ENCODE measurements around the gene CHST13.
"Not testable (repeated sequence)": the region's sequence is repeated elsewhere in the genome, so short reads cannot be mapped to it uniquely, and the experiment has no call there.

Gene CHST13

DNA sequence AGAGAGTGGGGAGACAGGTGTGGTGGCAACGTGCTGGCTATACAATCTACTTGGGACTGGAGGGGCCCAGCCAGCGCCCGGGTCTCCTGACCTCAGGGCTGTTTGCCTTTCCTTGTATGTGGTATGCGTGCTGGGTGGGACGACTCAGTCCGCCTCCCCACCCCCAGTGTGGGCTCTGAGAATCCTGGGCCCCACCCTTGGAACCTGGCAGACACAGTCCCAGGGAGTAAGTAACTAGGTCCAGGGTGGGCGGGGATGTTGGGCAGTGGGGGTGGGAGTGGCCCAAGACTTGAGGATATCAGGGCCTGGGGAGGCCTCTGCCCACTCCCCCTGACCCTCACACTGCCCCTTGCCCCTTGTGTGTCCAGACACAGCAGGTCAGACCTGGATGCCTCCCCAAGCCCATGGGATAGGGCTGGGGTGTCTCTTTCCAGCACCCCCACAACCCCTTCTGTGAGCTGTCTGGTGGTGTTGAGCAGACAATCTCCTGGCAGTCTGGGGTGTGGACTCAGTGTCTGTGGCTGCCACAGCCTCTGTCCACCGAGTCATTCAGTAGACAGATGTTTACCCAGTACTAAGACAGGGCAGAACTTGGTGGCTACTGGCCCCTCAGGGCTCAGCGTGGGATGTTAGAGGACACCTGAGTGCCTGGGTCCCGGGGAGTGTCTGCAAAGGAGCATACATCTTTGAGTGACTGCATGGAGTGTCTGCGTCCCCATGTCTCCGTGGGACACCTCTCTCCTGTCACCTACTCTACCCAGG, 1.3 kb downstream of the CHST13 start:
- Mint-ChIP-seq H3K27me3 (peaks cover 37% of the 10 kb centered on the region), H3K36me3 (no peaks in the 10 kb centered on the region), H3K9me3 (no peaks in the 10 kb centered on the region), H3K27ac (no peak overlapping the region), H3K4me3 (no peak overlapping the region), H3K4me1 (no peaks in the 10 kb centered on the region)
- no peak for ATAC-seq

DNA sequence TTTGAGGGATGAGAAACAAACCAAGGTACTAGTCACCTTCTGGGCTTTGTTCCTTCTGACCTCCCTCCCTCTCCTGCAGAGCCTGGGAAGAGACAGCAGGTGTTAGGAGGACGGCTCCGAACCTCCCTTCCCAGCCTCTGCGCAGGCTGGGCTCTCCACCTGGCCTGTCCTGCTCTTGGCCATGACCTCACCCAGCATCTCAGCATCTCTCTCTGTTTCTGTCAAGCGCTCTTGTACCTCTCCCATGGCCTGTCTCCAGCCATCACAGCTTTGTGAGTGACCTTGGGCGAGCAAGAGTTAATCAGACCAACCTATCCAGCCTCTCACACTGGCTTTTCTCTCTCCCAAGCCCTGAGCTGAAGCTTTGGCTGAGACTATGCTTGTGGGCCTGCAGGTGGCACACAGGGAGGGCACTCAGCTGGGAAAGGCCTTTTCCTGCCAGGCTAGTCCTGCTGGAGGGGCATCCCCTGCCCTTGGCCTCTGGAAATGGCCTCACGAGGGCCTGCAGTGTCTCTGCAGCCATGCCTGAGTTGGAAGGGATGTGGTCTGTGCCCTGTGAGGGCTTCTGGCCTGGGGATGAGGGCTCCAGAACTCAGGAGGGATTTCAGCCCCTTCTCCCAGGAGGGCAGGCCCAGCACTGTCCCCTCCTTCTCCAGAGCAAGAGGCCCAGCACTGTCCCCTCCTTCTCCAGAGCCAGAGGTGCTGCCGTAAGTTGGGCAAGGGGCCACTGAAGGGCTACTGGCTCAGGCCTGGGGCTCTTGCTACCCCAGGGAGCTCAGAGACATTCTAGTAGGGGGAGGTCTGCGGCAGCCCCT, 2.1 kb downstream of the CHST13 start:
- H3K27ac Mint-ChIP-seq, result no peak overlapping the region
- H3K36me3 Mint-ChIP-seq, result no peaks in the 10 kb centered on the region
- peaks cover 33% of the 10 kb centered on the region for H3K27me3 Mint-ChIP-seq

DNA sequence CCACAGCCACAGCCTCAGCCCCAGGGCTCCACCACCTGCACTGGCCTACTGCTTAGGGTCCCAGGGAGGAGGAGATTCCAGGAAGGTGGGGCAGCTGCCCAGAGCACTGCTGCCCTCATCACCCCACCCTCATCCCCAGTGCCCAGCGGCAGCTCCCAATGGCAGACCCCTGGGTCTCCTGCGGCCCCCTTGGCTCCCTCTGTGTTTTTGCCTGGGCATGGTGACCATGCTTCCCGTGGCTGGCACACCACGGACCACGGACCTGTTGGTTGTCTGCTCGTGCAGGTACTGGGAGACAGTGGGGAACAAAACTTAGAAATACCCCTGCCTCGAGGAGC, 2.7 kb downstream of the CHST13 start:
- no peak for ATAC-seq
- H3K36me3 Mint-ChIP-seq, result no peaks in the 10 kb centered on the region
- no peaks in the 10 kb centered on the region for H3K9me3 Mint-ChIP-seq
- H3K4me1 Mint-ChIP-seq, result no peaks in the 10 kb centered on the region
- H3K4me3 Mint-ChIP-seq, result no peak overlapping the region
- H3K27me3 Mint-ChIP-seq, result peaks cover 33% of the 10 kb centered on the region
- H3K27ac Mint-ChIP-seq, result no peak overlapping the region

More for the DNA sequence above, 2.1 kb downstream of the CHST13 start:
- H3K9me3 Mint-ChIP-seq, result no peaks in the 10 kb centered on the region
- ATAC-seq, result no peak
- no peak overlapping the region for H3K4me3 Mint-ChIP-seq
- H3K4me1 Mint-ChIP-seq, result no peaks in the 10 kb centered on the region

DNA sequence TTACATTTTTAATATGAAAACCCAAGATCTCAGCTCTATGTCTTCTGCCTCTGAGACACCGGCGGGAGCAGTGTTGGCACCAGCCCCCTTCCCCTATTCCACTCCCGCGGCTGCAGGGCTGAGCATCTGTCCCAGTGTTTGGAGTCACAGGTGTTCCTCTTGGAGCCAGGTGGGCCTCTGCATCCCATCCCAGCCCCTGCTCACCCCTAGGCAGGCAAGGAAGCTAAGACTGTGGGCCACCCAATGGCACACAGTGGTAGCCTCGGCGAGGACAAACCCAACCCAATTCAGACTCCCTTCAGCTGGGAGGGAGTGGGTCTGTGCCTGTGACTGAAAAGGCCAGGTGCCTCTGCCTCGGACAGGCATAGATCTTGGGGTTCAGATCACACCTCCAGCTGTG, 3.1 kb downstream of the CHST13 start:
- no peak overlapping the region for H3K27ac Mint-ChIP-seq
- no peaks in the 10 kb centered on the region for H3K9me3 Mint-ChIP-seq
- no peaks in the 10 kb centered on the region for H3K4me1 Mint-ChIP-seq
- no peaks in the 10 kb centered on the region for H3K36me3 Mint-ChIP-seq
- H3K4me3 Mint-ChIP-seq, result no peak overlapping the region
- H3K27me3 Mint-ChIP-seq, result peaks cover 33% of the 10 kb centered on the region
- ATAC-seq, result no peak

DNA sequence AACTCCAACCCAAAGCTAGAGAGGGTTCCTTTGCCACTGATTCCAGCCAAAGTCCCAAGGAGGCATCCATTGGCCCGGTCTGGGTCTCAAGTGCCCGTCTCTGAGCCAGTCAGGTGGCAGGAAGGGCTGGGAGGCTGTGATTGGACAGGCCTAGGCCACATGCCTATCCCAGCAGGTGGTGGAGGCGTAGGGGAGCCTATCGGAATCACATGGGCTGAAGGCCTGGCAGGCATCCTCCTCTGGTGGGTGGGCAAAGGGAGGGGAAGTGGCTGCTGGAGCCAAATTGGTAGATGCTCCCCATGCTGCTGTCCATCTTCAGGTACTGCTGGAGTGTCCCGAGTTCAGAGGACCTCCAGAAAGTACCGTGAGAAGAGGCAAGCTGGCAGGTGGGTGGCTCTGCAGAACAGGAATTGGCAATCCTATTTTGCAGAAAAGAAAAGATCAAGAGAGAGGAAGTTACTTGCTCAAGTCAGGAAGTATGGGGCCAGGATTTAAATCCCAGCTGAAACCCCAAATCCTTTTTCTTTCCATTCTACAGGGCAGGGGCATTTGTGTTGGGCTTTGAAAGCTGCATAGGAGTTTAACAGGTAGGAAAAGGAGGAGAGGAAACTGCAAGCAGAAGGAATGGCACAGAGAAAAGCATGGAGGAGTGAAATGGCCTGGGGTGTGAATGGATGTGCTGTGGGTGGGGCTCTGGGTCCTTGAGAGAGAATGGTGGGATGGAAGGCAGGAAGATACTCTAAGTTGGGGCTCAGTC, 3.7 kb downstream of the CHST13 start:
- Mint-ChIP-seq H3K27me3 (peaks cover 32% of the 10 kb centered on the region), H3K36me3 (no peaks in the 10 kb centered on the region), H3K9me3 (no peaks in the 10 kb centered on the region), H3K4me3 (no peak overlapping the region), H3K4me1 (no peaks in the 10 kb centered on the region), H3K27ac (no peak overlapping the region)
- no peak for ATAC-seq

DNA sequence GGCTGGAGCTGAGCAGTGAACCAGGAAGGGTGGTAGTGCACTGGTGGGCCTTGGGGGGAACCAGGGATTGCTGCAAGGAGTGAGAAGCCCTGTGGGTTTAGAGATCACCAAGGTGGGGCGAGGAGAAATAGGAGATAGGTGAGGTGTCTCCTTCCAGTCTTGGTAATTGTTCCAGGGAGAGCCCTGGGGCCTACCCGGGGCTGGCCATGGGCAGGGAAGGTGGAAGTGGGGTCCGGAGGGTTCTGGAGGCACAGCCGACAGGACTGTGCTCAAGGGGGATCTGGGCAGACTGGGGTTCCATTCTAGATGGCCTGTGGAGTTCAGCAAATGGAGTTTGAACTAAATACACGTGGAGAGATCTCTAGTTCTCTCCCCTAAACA, 4.5 kb downstream of the CHST13 start:
- no peak for ATAC-seq
- Mint-ChIP-seq H3K4me1 (no peaks in the 10 kb centered on the region), H3K36me3 (no peaks in the 10 kb centered on the region), H3K27me3 (peaks cover 24% of the 10 kb centered on the region), H3K27ac (no peak overlapping the region), H3K9me3 (no peaks in the 10 kb centered on the region), H3K4me3 (no peak overlapping the region)

DNA sequence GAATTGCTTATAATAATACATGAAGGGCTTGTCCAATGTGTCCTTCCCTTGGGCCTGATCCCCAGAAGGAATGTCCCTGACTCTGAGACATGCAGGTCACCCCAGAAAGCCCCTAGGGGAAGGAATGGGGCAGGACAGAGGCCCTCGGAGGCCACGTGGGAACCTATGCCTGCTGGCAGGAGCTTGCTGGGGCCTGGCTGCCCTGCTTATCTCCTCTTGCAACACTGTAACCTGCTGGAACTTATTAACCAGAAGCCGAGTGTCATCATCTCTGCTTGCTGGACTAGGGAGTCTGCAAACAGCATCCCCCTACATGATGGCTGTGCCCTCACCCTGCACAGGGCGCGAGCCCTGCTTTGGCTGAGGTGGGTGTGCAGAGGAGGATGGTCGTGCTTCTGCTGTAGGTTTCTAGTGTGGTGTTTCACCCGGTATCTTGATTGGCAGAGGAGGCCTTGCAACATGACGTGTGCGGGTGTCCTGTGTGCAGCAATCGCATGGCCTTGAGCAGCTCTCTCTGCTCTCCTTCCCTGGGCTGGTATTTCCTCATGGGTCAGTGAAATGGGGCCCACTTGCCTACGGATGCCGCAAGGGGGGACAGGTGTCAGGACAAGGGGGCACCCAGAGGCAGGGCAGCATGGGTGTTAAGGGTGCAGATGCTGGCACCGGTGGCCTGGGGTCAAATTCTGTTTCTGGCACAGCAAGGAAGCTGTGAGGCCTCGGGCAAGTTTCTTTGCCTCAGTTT, 5.0 kb downstream of the CHST13 start:
- Mint-ChIP-seq H3K4me3 (no peak overlapping the region), H3K27ac (no peak overlapping the region), H3K9me3 (no peaks in the 10 kb centered on the region), H3K36me3 (no peaks in the 10 kb centered on the region), H3K27me3 (peaks cover 22% of the 10 kb centered on the region), H3K4me1 (no peaks in the 10 kb centered on the region)
- ATAC-seq, result no peak

DNA sequence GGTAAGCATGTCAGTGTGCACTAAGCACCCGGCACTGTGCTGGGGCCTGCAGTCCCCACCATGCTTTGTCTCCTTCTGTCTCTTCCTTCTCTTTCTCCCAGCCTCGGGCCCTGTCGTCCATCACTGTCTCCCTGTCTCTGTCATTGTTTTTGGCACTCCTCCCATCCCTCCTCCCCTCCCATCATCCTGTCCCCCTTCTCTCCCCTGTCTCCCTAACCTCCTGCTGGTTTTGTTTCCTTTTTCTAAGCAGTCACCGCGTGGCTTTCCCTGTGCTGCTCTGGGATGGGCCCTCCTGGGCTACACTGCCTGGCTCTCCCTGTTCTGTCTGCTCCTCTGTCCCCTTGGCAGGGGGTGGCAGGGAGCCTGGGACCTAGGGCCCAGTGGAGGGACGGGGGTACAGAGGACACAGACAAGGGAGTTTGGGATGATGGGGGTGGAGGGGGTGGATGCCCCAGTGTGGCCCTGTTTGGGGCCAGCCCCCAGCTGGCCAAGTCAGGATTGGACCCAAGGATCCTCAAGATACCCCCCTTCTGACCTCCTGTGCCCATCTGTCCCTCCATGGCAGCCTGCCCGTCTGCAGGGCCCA, 5.7 kb downstream of the CHST13 start:
- Mint-ChIP-seq H3K4me1 (no peaks in the 10 kb centered on the region), H3K27ac (no peak overlapping the region), H3K27me3 (peaks cover 29% of the 10 kb centered on the region), H3K36me3 (no peaks in the 10 kb centered on the region), H3K4me3 (no peak overlapping the region), H3K9me3 (no peaks in the 10 kb centered on the region)
- ATAC-seq, result peak; percentile 18

DNA sequence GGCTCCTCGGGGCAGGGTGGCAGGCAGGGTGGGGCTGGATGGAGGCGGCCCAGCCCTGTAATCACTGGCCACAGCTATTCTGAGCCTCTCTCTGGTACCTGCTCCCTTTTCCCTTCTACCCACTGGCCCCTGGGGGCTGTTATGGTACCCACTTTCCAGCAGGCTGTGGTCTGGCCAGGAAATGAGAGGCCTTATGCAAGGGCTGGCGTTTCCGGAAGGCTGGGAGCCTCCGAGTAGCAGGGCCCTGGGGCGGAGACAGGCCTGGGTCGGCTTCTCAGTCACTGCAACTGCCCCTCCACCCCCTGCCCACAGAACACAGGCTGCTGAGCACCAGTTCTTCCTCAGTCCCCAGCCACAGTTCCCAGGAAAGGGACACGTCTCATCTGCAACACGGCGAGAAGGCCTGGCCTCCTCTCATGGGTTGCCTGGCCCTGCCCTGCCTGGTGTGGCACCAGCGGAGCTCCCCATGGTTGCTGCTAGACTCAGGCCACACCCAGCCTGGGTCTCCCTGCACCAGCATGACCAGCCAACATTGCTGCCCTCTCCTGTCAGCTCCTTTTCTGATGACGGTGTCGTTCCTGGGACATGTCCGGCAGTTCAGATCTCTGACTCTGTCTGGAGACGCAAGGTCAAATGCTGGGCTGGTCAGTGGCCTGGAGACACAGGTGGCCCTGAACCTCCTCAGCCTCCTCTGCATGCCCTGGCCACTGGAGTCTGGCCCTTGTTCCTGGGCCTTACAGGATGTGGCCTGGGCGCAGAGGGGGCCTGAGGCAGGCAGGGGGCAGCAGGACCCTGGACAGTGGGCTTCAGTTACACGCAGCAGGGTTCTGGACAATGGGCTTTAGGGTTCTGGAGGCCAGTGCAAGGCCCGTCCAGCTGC, 6.5 kb downstream of the CHST13 start:
- peak; percentile 38 for ATAC-seq
- no peak overlapping the region for H3K27ac Mint-ChIP-seq
- H3K36me3 Mint-ChIP-seq, result no peaks in the 10 kb centered on the region
- no peaks in the 10 kb centered on the region for H3K9me3 Mint-ChIP-seq
- peaks cover 34% of the 10 kb centered on the region for H3K27me3 Mint-ChIP-seq
- H3K4me1 Mint-ChIP-seq, result no peaks in the 10 kb centered on the region
- H3K4me3 Mint-ChIP-seq, result no peak overlapping the region

DNA sequence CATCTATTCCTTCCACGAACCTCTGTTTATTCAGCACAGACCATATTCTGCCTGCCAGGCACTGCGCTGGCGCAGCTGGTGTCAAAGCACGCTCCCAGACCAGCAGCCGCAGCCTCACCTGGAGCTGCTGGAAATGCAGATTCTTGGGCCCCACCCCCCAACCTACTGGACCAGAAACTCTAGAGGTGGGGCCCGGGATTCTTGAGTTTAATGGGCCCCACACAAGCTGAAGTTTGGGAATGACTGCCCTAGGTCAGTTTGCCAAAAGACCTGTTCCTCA, 7.0 kb downstream of the CHST13 start:
- Mint-ChIP-seq H3K9me3 (no peaks in the 10 kb centered on the region), H3K27ac (no peak overlapping the region), H3K4me3 (no peak overlapping the region), H3K27me3 (peaks cover 29% of the 10 kb centered on the region), H3K4me1 (no peaks in the 10 kb centered on the region), H3K36me3 (no peaks in the 10 kb centered on the region)
- ATAC-seq, result no peak

DNA sequence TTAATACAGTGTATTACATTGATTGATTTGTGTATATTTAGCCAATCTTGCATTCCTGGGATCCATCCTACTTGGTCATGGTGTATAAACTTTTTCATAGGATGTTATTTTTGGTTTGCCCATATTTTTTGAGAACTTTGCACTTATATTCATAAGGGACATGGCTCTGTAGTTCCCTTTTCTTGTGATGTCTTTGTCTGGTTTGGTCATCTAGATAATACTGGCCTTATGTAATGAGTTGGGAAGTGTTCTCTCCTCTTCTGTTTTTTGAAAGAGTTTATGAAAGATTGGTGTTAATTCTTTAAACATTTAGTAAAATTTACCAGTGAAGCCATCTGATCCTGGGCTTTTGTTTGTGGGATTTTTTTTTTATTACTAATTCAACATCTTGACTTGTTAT, 9.6 kb downstream of the CHST13 start:
- ATAC-seq, result no peak
- no peak overlapping the region for H3K27ac Mint-ChIP-seq
- no peak overlapping the region for H3K4me3 Mint-ChIP-seq
- H3K9me3 Mint-ChIP-seq, result no peaks in the 10 kb centered on the region
- H3K27me3 Mint-ChIP-seq, result peaks cover 39% of the 10 kb centered on the region
- no peaks in the 10 kb centered on the region for H3K4me1 Mint-ChIP-seq
- no peaks in the 10 kb centered on the region for H3K36me3 Mint-ChIP-seq

DNA sequence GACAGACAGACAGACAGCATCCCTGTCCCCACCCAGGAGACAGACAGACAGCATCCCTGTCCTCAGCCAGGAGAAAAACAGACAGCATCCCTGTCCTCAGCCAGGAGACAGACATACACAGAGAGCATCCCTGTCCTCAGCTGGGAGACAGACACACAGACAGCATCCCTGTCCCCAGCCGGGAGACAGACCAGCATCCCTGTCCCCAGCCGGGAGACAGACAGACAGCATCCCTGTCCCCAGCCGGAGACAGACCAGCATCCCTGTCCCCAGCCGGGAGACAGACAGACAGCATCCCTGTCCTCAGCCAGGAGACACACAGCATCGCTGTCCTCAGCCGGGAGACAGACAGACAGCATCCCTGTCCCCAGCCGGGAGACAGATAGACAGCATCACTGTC, 10.8 kb downstream of the CHST13 start:
- peaks cover 35% of the 10 kb centered on the region for H3K27me3 Mint-ChIP-seq
- not testable (repeated sequence) for H3K27ac Mint-ChIP-seq, ATAC-seq, H3K9me3 Mint-ChIP-seq, H3K36me3 Mint-ChIP-seq, H3K4me3 Mint-ChIP-seq, H3K4me1 Mint-ChIP-seq

DNA sequence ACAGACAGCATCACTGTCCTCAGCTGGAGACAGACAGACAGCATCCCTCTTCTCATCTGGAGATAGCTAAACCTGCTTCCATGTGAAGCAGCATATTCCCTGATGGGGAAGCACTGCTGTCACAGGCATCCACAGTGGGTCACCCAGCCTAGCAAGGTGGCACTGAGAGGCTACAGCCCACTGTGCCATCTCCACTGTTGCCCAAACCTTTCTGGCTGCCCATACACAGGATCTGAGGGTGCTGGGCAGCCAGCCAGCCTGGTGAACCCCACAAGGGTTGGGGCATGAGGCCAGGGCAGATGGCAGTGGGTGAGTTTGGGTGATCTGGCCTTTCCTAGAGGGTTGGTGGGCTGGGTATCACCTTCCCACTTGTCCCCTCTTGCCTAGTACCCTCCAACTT, 11.7 kb downstream of the CHST13 start:
- Mint-ChIP-seq H3K27ac (no peak overlapping the region), H3K36me3 (no peaks in the 10 kb centered on the region), H3K27me3 (peaks cover 38% of the 10 kb centered on the region), H3K9me3 (peaks cover 6% of the 10 kb centered on the region), H3K4me1 (peaks cover under 1% of the 10 kb centered on the region), H3K4me3 (no peak overlapping the region)
- no peak for ATAC-seq

DNA sequence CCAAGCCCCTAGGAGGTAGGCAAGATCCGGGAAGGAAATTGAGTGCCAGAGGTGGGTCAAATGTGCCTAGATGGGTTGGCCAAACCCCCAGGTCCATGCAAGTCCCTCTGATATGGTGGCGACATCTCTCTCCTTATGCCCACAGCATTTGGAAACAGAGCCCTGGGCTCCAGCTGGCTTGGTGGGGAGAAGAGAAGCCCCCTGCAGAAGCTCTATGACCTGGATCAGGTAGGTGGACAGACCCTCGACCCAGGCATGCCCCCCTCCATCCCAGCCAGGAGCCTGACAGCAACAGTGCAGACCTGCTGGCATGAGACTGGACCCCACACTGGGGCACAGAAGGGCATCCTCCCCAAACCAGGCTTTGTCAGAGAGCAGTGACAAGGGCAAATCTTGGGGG, 12.2 kb downstream of the CHST13 start:
- H3K4me1 Mint-ChIP-seq, result peaks cover 5% of the 10 kb centered on the region
- peaks cover 6% of the 10 kb centered on the region for H3K9me3 Mint-ChIP-seq
- no peaks in the 10 kb centered on the region for H3K36me3 Mint-ChIP-seq

More for the DNA sequence above, 12.2 kb downstream of the CHST13 start:
- Mint-ChIP-seq H3K4me3 (no peak overlapping the region), H3K27ac (no peak overlapping the region), H3K27me3 (peaks cover 38% of the 10 kb centered on the region)
- ATAC-seq, result no peak

All from stimulated activated memory B cell treated with anti-CD40 and anti-IgM and Interleukin-4, amounts not matched to agents 10 μg/mL and 1 μg/mL and 100 μg/mL, for 72 hours (primary cell).